ENCODE data around the gene MLANA.

The MLANA gene

DNA sequence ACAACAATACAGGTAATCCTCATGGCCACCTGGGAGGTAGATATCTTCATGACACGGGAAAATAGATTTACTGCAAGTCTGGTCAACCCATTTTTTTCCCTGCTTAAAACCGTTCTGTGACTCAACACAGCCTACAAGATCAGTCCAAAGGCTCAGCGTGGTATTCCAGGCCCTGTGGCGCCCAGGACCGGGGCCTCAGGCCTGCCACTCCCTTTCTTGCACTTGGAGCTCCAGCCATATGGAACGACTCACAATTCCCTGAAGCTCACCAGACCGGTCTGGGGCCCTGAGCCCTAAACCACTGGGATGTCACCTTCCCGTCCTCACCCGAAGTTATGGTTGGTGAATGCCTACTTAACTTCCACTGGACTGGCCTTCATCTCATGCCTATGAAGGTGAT is 6.5 kb upstream of the MLANA start:
- Mint-ChIP-seq H3K27ac (no peak overlapping the region), H3K4me3 (no peak overlapping the region), H3K27me3 (no peaks in the 10 kb centered on the region), H3K4me1 (peaks cover 9% of the 10 kb centered on the region), H3K9me3 (no peaks in the 10 kb centered on the region)
- DNase-seq, result no peak
- ATAC-seq, result no peak

DNA sequence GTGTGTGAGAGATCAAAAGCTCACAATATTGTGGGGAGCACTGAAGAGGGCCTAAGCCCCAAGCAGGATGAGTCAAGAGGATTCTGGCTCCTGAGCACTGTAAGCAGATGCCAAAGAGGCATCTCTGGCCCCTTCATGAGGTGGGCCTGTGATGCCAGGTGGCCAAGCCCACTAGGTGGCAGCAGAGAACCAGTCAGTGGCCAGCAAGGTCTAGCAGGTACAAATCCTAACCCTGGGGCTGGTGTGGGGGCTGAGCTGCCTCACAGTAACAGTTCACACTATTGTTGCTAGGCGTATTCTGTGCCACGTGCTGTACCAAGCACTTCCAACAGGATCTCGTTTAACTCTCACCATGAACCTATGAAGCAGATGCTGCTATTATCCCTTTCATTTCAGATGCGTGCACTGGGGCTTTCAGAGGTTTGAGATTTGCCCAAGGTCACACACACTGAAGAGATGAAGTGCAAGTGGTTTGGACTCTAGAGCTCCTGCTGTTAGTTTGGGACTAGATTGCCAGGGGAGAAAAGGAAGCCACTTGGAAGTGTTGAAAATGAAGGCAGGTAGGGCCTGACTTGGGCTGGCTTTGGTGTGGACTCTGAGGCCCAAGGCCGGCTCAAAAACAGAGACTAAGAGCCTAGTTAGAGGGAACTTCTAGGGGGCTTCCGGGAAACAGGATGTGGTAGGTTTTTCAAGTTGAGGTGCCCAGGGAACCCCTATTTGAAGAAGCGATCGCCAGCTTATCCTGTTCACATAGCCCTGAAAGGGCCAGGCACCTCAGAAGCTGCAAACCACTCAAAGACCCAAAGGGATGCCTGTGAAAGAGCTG is 4.4 kb upstream of the MLANA start:
- Mint-ChIP-seq H3K27ac (peak overlapping the region in 1 of 2 donors; percentile 31), H3K9me3 (no peaks in the 10 kb centered on the region), H3K4me3 (no peak overlapping the region), H3K4me1 (peaks cover 8% of the 10 kb centered on the region), H3K27me3 (no peaks in the 10 kb centered on the region)
- DNase-seq (peak; percentile 78 to 83), ATAC-seq (peak; percentile 98)

DNA sequence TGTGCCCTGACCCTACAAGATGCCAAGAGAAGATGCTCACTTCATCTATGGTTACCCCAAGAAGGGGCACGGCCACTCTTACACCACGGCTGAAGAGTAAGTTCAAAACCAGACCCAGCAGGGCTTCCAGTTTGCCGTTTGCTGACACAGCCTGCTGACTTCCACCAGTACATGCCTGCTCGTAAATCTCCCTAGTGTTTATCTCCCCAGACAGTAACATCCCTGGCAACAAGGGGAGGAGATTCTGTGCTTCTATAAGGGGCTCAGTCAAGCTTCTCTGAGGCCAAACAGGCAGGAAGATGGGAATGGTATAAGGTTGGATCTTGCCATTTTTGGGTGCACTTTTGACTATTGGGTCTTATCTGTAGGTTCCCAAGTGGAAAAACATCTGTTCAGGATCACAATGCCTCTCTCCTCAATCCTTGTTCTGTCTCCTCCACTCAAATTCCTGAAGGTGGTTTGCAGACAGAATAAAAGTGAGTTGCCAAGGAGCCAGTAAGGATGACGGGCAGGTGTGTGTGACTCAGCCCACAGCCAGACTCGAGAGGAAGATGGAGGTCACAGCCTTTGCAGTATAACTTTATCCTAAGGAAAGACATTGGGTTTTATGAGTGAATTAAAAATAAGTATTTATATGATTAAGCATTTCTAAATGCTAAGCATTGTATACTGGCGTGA is 1.9 kb downstream of the MLANA start:
- ATAC-seq, result no peak
- H3K9me3 Mint-ChIP-seq, result no peaks in the 10 kb centered on the region
- no peak for DNase-seq
- no peak overlapping the region for H3K4me3 Mint-ChIP-seq
- H3K27me3 Mint-ChIP-seq, result no peaks in the 10 kb centered on the region
- H3K4me1 Mint-ChIP-seq, result no peaks in the 10 kb centered on the region
- H3K27ac Mint-ChIP-seq, result no peak overlapping the region

DNA sequence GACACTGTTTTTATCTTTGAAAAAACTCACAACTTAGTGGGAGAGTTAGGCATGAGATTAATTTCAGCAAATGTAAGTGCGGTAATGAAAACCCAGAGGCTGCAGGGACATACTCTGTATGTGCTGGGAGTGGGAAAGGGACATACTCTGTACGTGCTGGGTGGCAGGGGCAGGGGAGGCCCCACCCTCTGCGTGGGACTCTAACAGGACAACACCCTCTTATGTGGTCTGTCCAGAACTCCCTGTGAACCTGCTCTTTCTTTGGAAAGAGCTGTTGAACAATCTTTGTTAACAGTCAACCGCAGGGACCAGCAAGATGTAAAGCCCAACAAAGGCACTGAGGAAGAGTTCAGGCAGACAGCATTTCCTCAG is 2.4 kb downstream of the MLANA start:
- H3K27ac Mint-ChIP-seq, result no peak overlapping the region
- no peak overlapping the region for H3K4me3 Mint-ChIP-seq
- no peak for DNase-seq
- H3K4me1 Mint-ChIP-seq, result no peaks in the 10 kb centered on the region
- no peak for ATAC-seq
- H3K9me3 Mint-ChIP-seq, result no peaks in the 10 kb centered on the region
- no peaks in the 10 kb centered on the region for H3K27me3 Mint-ChIP-seq

GRCh38 chr9:5893591-5894236 is 3.0 kb downstream of the MLANA start:
- no peak overlapping the region for H3K27ac Mint-ChIP-seq
- no peaks in the 10 kb centered on the region for H3K4me1 Mint-ChIP-seq
- no peaks in the 10 kb centered on the region for H3K9me3 Mint-ChIP-seq
- no peaks in the 10 kb centered on the region for H3K27me3 Mint-ChIP-seq
- no peak for DNase-seq
- H3K4me3 Mint-ChIP-seq, result no peak overlapping the region
- ATAC-seq, result no peak

DNA sequence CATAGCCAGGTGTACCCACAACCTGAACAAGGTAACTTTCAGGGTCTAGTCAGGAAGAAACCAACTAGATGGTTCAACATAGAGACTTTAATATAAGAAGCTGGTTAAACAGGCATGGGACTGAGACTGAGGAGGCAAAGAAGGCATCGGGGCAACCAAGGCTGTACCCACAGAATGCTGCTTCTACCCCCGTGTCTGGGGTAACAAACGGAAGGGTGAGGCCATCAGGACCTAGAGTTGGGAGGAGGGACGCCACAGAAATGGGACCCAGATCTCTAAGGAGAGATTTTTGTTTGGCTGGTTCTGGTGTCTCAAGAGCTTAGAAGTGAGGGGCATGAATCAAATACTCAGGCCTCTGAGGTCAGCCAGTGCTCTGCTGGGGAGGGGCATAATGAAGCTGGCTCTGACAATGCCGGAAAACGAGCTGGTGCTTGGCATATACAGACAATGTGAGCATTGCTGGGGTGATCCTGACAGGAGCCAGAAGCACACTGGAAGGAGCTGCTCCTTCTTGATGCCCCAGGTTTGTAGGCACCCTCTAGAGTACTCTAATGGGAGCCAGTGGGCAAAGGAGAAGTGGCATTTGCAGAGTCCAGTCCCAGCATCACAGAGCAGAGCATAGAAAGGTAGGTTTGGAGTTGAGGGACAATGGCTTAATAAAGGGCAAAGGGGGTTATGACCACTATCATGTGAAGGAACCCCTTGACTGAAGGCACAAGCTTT is 3.7 kb downstream of the MLANA start:
- Mint-ChIP-seq H3K27ac (peak overlapping the region in 1 of 2 donors; percentile 69), H3K4me3 (no peak overlapping the region), H3K9me3 (no peaks in the 10 kb centered on the region), H3K27me3 (no peaks in the 10 kb centered on the region), H3K4me1 (peaks cover 4% of the 10 kb centered on the region)
- ATAC-seq (no peak), DNase-seq (no peak)

- Mint-ChIP-seq H3K4me1 (peaks cover 7% of the 10 kb centered on the region), H3K27me3 (no peaks in the 10 kb centered on the region), H3K27ac (no peak overlapping the region), H3K9me3 (no peaks in the 10 kb centered on the region), H3K4me3 (no peak overlapping the region)
- DNase-seq (no peak), ATAC-seq (no peak)
Measured at GRCh38 chr9:5895782-5896181, 5.1 kb downstream of the MLANA start.

DNA sequence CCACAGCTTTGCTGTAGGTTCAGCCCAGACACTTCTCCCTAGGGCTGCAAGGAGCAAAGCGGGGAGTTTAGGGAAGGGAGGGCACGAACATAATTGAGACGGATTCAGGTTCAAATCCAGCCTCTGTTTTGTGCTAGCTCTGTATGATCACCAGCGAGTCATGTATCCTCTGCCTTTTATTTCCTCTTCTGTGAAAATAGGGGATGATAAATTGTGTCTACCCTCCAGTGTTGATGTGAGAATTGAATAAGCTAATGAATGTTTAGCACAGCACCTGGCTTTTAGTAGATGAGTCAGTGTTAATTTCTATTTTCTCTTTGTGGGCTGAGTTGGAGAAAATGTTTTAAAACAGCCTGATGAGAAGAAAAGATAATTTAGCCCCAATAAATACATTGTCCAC is 6.2 kb downstream of the MLANA start:
- Mint-ChIP-seq H3K9me3 (no peaks in the 10 kb centered on the region), H3K4me1 (peaks cover 7% of the 10 kb centered on the region), H3K27me3 (no peaks in the 10 kb centered on the region), H3K4me3 (no peak overlapping the region), H3K27ac (no peak overlapping the region)
- DNase-seq, result no peak
- ATAC-seq, result peak; percentile 34

GRCh38 chr9:5897851-5898250 is 7.2 kb downstream of the MLANA start:
- ATAC-seq (no peak), DNase-seq (no peak)
- H3K27ac Mint-ChIP-seq, result no peak overlapping the region
- no peaks in the 10 kb centered on the region for H3K27me3 Mint-ChIP-seq
- no peak overlapping the region for H3K4me3 Mint-ChIP-seq
- H3K9me3 Mint-ChIP-seq, result no peaks in the 10 kb centered on the region
- peaks cover 7% of the 10 kb centered on the region for H3K4me1 Mint-ChIP-seq

- Mint-ChIP-seq H3K4me1 (peaks cover 7% of the 10 kb centered on the region), H3K27me3 (no peaks in the 10 kb centered on the region), H3K9me3 (no peaks in the 10 kb centered on the region), H3K27ac (no peak overlapping the region), H3K4me3 (no peak overlapping the region)
- peak; percentile 49 for ATAC-seq
- DNase-seq, result no peak
Measured at GRCh38 chr9:5899292-5899691, 8.6 kb downstream of the MLANA start.

DNA sequence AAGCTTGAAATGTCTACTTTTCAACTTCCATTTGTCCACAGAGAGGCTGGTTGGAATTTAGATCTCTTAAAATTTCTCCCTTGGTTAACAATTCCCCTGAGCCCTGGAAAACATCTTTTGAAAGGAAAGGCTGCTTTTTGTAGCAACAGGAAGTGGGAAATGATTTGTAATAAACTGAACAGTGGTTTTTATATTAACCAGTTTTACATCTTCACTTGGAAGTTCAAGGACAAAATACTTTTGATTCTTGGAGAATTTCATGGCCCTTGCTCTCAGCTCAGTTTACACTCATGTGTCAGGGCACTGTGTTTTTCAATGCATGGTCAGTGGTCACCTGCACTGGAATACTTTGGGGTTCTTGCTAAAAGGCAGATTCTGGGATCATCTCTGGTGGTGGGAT is 9.9 kb downstream of the MLANA start:
- ATAC-seq, result no peak
- Mint-ChIP-seq H3K9me3 (no peaks in the 10 kb centered on the region), H3K27me3 (no peaks in the 10 kb centered on the region), H3K4me3 (no peak overlapping the region), H3K4me1 (peaks cover 7% of the 10 kb centered on the region), H3K27ac (no peak overlapping the region)
- DNase-seq, result no peak

GRCh38 chr9:5902377-5902776 is 11.7 kb downstream of the MLANA start:
- Mint-ChIP-seq H3K4me1 (peaks cover 7% of the 10 kb centered on the region), H3K9me3 (no peaks in the 10 kb centered on the region)

DNA sequence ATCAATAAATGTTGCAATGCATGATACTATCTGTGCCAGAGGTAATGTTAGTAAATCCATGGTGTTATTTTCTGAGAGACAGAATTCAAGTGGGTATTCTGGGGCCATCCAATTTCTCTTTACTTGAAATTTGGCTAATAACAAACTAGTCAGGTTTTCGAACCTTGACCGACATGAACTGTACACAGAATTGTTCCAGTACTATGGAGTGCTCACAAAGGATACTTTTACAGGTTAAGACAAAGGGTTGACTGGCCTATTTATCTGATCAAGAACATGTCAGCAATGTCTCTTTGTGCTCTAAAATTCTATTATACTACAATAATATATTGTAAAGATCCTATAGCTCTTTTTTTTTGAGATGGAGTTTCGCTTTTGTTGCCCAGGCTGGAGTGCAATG is 18.2 kb downstream of the MLANA start:
- Mint-ChIP-seq H3K27ac (no peak overlapping the region), H3K9me3 (no peaks in the 10 kb centered on the region), H3K4me3 (no peak overlapping the region), H3K4me1 (peaks cover 18% of the 10 kb centered on the region), H3K27me3 (no peaks in the 10 kb centered on the region)
- DNase-seq (no peak), ATAC-seq (no peak)

More at GRCh38 chr9:5902377-5902776, 11.7 kb downstream of the MLANA start:
- Mint-ChIP-seq H3K4me3 (no peak overlapping the region), H3K27me3 (no peaks in the 10 kb centered on the region), H3K27ac (no peak overlapping the region)
- no peak for DNase-seq
- ATAC-seq, result no peak

DNA sequence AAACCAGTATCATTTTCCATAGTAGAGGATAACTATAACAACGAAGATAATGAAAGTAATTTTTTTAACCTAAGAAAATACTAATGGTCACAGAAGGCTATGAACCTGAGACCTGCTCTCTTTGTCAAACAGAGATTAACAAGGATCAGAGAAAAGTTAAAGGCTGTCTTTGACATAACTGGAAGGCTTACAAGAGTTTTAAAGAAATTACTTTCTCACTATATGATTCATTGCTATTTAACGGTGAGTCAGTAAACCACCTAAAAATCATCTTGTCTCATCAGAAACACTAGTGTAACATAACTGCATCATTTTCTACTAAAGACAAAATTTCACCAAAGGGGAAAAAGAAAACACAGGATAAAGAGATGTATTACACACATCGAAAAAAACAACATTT is 19.3 kb downstream of the MLANA start:
- no peaks in the 10 kb centered on the region for H3K9me3 Mint-ChIP-seq
- no peaks in the 10 kb centered on the region for H3K27me3 Mint-ChIP-seq
- peaks cover 18% of the 10 kb centered on the region for H3K4me1 Mint-ChIP-seq
- H3K4me3 Mint-ChIP-seq, result peak overlapping the region; percentile 4 to 63
- ATAC-seq (peak; percentile 86), DNase-seq (no peak)
- peak overlapping the region; percentile 88 to 96 for H3K27ac Mint-ChIP-seq

GRCh38 chr9:5910413-5911057 is 19.8 kb downstream of the MLANA start:
- ATAC-seq, result peak; percentile 87
- no peaks in the 10 kb centered on the region for H3K27me3 Mint-ChIP-seq
- peaks cover 18% of the 10 kb centered on the region for H3K4me1 Mint-ChIP-seq
- no peaks in the 10 kb centered on the region for H3K9me3 Mint-ChIP-seq
- DNase-seq, result peak in 1 of 2 donors; percentile 59
- H3K27ac Mint-ChIP-seq, result peak overlapping the region; percentile 88 to 96
- H3K4me3 Mint-ChIP-seq, result peak overlapping the region; percentile 42 to 63
